Prostate gland (tissue), 2 donors: ENCODE data around the gene ANKRD55.

ENCODE experiments used
- POLR2A ChIP-seq: fragments of 450-650 bp; IDR thresholded peaks from one replicate; pipeline ENCODE4 v1.6.1; 2016; ENCODE audit warnings: antibody characterized with exemption, mild to moderate bottlenecking
- TF ChIP-seq, protein P1 (sequence below), 4 experiments: fragments of 200-600 bp in 2 of 4; fragments of 450-650 bp in 2 of 4; sonication (generic) in 2 of 4; IDR thresholded peaks; 1 replicate in 3 of 4; 2 replicates in 1 of 4; pipeline ENCODE4 v1.5.1; 2016 to 2019; ENCODE audit warnings: antibody characterized with exemption in 4 of 4, mild to moderate bottlenecking in 2 of 4, moderate library complexity in 2 of 4

DNA sequence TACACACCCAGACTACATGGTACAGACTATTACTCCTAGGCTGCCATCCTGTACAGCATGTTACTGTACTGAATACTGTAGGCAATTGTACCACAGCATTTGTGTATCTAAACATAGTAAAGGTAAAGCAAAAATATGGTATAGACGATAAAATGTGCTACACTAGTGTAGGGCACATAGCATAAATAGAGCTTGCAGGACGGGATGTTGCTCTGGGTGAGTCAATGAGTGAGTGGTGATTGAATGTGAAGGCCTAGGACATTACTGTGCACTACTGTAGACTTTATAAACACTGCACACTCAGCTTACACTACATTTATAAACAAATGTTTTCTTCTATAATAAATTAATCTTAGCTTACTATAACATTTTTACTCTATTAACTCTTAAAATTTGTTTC is 25.6 kb downstream of the ANKRD55 start:
- TF ChIP-seq POLR2A = no peak
- TF ChIP-seq, protein P1, sequence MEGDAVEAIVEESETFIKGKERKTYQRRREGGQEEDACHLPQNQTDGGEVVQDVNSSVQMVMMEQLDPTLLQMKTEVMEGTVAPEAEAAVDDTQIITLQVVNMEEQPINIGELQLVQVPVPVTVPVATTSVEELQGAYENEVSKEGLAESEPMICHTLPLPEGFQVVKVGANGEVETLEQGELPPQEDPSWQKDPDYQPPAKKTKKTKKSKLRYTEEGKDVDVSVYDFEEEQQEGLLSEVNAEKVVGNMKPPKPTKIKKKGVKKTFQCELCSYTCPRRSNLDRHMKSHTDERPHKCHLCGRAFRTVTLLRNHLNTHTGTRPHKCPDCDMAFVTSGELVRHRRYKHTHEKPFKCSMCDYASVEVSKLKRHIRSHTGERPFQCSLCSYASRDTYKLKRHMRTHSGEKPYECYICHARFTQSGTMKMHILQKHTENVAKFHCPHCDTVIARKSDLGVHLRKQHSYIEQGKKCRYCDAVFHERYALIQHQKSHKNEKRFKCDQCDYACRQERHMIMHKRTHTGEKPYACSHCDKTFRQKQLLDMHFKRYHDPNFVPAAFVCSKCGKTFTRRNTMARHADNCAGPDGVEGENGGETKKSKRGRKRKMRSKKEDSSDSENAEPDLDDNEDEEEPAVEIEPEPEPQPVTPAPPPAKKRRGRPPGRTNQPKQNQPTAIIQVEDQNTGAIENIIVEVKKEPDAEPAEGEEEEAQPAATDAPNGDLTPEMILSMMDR (IDR thresholded peaks at IDR 0.05) = no peak
